Activated CD4-positive, CD25-positive, alpha-beta regulatory T cell treated with anti-CD3 and anti-CD28 coated beads, Interleukin-2, amount 50 U/mL, for 24 hours (primary cell): Measurements from ENCODE around the gene PRPF40A.
A peak's percentile ranks its signal among the peaks of the same experiment; 100 is the strongest.
"Not testable (repeated sequence)": the region's sequence is repeated elsewhere in the genome, so short reads cannot be mapped to it uniquely, and the experiment has no call there.

Source experiments
- ATAC-seq, 2 donors: fragments of 150-1000 bp; cut with Tn5 transposase; one replicate each; pipeline ENCODE4 v1.10.0; 2021; ENCODE audit warnings: mild to moderate bottlenecking in 1 of 2, moderate library complexity in 1 of 2

The PRPF40A gene

DNA sequence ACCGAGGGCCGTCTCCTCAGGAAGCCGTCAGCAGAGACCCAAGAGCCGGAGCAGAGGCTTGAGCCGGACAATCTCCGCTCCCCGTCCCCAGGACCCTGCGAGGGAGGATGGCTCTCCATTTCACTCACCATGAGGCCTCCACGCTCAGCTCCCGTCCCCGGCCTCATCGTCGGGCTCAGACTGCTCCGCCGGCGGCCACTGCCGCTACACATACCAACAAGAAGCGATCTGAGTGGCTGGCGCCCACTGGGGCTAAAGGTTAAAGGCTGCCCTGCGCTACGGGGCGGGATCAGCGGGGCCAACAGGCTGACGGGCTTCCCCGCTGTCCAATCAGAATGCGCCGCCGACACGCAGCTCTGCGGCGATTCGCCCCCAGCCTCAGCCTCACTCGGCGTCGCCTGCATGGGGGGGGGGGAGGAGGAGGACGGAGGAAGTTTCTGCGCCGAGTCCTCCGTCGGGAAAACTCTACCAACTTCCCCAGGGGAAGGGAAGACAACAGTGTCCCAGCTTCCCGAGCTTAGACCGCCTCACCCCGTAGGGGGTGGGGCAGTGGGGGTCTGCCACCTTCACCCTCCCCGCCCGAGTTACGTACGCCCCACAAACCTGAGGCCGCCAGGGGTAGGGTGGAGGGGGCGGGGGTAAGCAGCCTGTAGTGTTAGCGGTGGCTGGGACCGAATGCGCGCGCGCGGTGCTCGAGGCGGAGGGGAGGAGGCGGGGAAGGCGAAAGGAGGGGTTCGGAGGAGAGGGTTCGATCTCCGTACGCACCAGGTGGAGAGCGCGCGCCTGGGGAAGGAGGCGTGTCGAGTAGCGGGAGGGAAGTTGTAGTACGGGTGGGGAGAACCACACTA, at the start of gene PRPF40A:
PRPF40A (minus strand) TSS at position 234 of the 848 bp plus-strand sequence; CDS start at position 212, 22 bp downstream.
- ATAC-seq = peak; percentile 76 to 82

GRCh38 chr2:152766928-152767327, 49.7 kb upstream of the PRPF40A start:
- no peak for ATAC-seq

GRCh38 chr2:152763651-152764050, 46.4 kb upstream of the PRPF40A start:
- no peak for ATAC-seq

DNA sequence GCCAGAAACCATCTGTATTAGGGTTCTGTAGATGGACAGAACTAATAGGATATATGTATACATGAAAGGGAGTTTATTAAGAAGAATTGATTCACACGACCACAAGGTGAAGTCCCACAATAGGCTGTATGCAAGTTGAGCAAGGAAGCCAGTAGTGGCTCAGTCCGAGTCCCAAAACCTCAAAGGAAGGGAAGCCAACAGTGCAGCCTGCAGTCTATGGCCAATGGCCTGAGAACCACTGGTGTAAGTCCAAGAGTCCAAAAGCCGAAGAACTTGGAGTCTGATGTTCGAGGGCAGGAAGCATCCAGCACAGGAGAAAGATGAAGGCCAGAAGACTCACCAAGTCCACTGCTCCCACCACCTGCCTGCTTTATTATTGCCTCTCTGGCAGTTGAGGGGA, 45.9 kb upstream of the PRPF40A start:
- not testable (repeated sequence) for ATAC-seq

DNA sequence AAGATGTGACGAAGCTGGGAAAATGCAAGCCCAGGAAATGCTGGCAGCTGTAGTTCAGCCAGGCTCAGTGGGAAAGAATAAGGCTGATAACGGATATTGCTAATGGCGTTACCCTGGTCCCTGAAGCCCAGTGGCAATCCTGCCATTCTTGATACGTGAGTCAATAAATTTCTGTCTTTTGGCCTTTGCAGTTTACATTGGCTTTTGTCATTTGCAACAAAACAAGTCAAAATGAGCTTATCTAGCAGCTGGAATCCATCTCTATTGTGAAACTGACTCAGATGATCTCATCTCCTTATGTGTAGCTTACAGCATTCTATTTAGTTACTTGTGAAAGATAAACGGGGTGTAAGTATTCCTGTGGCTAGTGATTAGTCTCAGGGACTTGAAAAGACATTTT, 44.9 kb upstream of the PRPF40A start:
- ATAC-seq = no peak

- no peak for ATAC-seq
These were observed 44.0 kb upstream of the PRPF40A start for GRCh38 chr2:152761214-152761613.

DNA sequence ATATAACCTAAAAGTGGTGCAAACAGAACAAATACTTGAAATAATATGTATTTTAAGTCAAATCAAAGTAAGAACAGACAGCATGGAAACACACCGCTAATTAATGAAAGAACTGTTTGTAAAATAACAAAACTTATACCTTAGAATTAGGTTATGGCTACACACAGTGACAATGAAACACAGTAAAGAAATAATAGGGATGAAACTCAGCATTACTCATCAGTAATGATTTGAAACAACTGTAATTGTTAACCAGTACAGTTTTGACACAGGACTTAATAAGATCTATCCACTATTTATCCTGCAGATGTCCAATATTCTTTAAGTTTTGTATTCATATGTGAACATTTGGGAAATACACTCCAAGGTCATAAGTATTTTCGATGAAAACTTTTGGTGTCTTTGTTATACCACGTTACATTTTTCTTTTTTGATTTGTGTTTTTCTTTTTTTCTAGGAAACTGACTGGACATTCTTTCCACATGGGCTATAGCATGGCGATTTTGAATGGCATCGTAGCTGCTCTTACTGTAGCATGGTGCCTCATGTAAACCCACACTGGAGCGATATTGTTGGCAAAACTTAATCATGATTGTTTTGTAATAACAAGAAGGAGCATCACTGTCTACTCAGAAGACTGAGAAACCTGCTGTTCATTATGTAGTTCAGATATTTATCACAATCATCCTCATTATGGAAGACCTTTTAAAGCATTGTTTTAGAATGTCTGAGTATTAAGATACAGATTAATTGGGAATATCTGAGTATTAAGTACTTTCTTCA, 42.2 kb upstream of the PRPF40A start:
- ATAC-seq = peak; percentile 17 to 43

- no peak for ATAC-seq
These were observed 37.8 kb upstream of the PRPF40A start for GRCh38 chr2:152755029-152755428.

GRCh38 chr2:152747751-152748150, 30.5 kb upstream of the PRPF40A start:
- ATAC-seq = not testable (repeated sequence)

GRCh38 chr2:152743002-152743401, 25.7 kb upstream of the PRPF40A start:
- peak in 1 of 2 donors; percentile 45 for ATAC-seq

DNA sequence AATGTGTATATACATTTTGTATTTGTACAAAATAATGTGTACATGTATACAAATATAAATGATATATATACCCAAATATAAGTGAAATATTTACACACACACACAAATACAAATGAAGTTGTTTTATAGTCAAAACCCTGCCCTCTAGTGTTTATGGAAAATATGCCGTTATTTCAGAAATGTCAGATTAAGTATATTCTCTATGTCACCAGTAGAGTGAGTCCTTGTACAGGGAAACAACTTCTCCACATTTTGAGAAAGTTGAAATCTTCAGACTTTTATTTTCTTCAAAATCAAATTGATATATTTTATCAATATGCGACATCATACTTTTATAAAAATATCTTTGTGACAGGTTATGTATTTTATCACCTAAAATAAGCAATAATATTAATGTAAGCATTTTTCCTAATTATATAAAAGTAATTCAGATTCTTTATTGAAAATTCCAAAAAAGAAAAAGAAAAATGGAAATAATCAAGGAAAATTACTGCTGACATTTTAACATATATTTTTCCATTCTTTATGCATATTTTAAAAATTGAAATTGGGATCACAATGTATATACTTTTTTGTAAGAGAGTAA, 23.6 kb upstream of the PRPF40A start:
- ATAC-seq = no peak

DNA sequence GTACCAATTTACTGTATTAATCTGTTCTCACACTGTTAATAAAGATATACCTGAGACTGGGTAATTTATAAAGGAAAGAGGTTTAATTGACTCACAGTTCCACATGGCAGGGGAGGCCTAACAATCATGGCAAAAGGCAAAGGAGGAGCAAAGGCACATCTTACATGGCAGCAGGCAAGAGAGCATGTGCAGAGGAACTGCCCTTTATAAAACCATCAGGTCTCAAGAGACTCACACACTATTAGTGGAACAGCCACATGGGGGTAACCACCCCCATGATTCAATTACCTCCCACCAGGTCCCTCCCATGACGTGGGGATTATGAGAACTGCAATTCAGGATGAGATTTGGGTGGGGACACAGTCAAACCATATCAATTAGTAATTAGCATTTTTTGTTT, 22.4 kb upstream of the PRPF40A start:
- ATAC-seq = not testable (repeated sequence)

DNA sequence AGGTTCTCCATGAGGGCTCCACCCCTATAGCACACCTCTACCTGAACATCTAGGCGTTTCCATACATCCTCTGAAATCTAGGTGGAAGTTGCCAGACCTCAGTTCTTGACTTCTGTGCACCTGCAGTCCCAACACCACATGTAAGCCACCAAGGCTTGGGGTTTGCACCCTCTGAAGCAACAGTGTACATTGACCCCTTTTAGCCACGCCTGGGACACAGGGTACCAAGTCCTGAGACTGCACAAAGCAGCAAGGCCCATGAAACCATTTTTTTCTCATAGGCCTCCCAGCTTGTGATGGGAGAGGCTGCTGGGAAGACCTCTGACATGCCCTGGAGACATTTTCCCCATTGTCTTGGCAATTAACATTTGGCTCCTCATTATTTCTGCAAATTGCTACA, 21.2 kb upstream of the PRPF40A start:
- no peak for ATAC-seq

DNA sequence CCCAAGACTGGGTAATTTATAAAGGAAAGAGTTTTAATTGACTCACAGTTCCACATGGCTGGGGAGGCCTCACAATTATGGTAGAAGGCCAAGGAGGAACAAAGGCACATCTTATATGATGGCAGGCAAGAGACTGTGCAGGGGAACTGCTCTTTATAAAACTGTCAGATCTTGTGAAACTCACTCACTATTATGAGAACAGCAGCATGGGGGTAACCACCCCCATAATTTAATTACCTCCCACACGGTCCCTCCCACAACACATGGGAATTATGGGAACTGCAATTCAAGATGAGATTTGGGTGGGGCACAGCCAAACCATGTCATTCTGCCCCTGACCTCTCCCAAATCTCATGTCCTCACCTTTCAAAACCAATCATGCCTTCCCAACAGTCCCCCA, 20.2 kb upstream of the PRPF40A start:
- ATAC-seq = not testable (repeated sequence)

DNA sequence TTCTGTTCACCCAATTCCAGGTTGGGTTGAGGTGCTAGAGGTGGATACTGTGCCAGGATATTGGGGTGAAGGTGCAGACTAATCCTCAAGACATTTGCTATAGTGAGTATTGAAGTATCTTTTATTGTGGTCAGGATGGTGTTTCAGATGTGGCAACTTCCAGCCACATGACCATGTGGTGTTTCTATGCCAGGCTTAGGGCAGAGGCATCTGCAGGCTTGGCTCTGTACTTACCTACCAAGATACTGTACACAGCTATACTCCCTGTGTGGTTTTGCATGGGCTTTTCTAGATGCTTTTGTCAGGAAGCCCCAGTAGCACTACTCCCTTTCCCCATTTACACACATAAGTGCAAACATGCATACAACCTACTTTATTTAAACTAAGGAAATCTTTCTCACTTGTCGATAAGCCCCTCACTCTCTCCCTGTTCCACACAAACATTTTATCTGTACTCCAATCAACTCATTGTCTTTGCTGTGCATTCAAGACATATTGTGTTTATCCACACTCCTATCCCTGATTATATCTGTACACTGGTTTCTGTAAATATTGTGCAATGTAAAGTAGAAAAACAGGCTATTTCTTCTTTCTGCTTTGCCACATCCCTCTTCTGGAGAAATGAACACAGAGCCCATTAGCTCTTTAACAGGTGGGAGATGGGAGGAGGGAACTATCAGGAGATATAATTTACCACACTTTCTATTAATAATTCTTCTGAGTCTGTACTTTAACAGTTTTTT, 13.5 kb upstream of the PRPF40A start:
- peak; percentile 75 to 76 for ATAC-seq

DNA sequence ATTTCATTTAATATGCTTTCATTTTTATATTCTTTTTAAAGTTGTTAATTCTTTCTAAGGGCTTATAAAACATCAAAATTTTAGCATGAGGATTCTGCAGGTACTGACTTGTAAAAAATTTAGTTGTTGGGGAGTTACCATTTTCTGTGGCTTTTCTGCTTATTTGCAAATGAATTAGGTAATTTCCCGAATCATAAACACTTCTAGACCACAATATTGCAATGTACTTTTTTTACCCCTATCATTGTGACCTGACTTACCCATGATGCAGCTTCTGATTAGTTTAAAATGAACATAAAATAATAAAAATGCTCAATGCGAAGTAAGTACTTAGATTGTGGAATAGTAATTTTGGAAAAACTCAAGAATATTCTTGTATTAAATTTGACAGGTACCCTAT, 12.6 kb upstream of the PRPF40A start:
- peak; percentile 65 to 68 for ATAC-seq

- no peak for ATAC-seq
These were observed 6.7 kb upstream of the PRPF40A start for GRCh38 chr2:152723918-152724317.

DNA sequence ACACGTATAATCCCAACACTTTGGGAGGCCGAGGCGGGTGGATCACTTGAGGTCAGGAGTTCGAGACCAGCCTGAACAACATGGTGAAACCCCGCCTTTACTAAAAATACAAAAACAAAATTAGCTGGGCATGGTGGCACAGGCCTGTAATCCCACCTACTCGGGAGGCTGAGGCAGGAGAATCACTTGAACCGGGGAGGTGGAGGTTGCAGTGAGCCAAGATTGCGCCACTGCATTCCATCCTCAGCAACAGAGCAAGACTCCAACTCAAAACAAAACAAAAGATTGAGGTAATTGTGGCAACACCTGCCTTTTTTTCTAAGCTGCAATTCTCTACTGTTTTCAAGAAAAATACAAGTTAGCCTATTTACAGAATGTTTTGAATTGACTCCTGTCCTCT, 5.4 kb upstream of the PRPF40A start:
- not testable (repeated sequence) for ATAC-seq

DNA sequence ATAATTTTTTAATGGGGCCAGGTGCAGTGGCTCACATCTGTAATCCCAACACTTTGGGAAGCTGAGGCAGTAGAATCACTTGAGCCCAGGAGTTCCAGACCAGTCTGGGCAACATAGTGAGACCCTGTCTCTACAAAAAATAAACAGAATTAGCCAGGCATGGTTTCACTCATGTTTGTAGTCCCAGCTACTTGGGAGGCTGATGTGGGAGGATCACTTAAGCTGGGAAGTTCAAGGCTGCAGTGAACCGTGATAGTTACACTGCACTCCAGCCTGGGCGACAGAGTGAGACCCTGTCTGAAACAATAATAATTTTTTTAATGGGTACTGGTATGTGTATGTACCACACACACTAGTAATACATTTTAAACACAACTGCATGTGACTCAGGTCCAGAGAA, 3.5 kb upstream of the PRPF40A start:
- no peak for ATAC-seq

DNA sequence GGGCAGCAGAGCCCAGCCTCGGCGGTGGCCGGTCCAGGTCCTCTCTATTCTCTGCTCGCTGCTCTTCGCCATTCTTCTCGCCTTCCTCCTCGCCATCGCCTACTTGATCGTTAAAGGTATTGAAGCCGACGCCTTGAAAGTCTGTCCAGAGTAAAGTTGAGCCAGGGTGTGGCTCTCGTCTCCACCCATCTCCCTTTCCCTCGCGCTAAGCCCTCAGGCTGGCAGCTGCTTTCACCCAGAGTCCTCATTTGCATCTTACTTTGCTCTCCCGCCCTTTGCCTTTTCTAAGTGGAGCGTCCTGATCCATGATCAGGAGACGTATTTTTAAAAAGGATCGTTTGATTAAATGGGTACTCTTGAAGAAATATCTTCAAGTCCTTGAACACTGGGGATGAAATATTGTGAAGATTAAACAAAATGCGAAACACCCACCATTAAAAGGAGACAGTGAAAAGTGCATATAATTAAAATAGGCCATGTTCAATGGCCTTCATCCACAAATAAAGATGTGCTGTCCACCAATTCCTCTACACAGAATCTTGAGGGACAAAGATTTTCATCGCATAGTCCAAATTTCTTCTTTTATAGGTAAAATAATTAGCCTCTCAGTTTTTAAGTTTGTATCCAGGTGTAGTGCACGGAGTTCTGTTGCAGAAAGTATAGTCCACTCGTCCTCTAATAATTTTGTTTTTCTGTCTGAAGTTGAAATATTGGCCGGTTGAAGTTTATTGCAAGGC, 1.8 kb upstream of the PRPF40A start:
- ATAC-seq = no peak

- ATAC-seq = peak; percentile 65 to 69
These were observed 1.0 kb upstream of the PRPF40A start, which contains the start of gene ARL6IP6 for GRCh38 chr2:152718076-152718908. TSS of gene ARL6IP6 (plus strand) at chr2:152718620. CDS start at chr2:152718625, 5 bp downstream.
